ENCODE results near the gene RBCK1.
"Not testable (repeated sequence)": the region's sequence is repeated elsewhere in the genome, so short reads cannot be mapped to it uniquely, and the experiment has no call there.

The RBCK1 gene

GRCh38 chr20:376089-376488 is 32.0 kb upstream of the RBCK1 start:
- no peak for DNase-seq

DNA sequence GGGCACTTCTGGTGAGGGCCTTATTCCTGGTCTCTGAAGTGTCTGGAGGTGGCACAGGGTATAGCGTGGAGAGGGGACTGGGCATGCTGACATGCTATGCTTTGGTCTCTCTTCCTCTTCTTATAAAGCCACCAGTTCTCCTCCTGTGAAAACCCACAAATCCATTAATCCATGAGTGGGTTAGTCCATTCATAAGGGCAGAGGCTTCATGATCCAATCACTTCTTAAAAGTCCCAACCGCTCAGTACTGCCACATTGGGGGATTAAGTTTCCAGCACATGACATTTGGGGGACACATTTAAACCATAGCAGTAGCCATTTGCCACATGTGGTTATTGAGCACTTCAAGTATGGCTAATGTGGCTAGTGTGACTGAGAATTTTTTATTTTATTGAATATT is 31.3 kb upstream of the RBCK1 start:
- DNase-seq = no peak

- not testable (repeated sequence) for DNase-seq
Measured at GRCh38 chr20:377578-377977, 30.5 kb upstream of the RBCK1 start.

GRCh38 chr20:378961-379336 is 29.1 kb upstream of the RBCK1 start:
- DNase-seq = no peak

- DNase-seq = peak in 4 of 5 experiments; percentile 28 to 80 (median 42)
Measured at GRCh38 chr20:380763-381580, 27.1 kb upstream of the RBCK1 start.

DNA sequence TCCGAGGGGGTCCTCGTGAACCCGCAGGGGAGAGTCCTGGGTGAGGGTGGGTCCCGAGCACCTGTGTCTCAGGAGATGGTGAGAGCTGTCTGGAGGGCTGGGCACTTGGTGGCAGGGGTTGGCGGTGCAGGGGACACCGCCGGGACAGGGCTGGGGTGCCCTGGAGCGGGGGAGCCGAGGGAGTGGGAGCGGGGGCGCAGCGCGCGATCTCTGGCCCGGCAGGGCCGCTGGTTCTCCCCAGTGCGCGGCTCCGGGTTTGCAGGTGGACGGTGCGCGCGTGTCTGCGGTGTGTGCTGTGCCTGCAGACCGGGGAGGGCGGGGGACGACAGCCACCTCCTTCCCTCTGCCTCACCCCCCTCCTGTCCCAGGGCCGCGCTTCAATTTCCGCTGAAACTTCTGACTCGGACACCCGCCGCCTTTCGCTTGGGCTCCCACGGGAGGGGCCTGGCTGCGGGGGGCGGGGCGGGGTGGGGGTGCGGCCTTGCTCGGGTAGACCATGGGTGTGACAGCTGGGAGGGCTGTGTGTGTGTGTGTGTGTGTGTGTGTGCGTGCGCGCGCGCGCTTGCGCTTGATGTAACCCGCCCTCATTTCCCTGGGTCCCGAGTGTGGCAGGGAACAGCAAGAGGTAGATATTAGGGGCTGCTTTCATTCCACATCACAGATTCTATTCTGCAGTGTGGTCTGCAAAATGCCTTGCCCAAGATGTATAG is 26.4 kb upstream of the RBCK1 start:
- DNase-seq = peak; percentile 34 to 93 (median 45)

- no peak for DNase-seq
Measured at GRCh38 chr20:382291-383115, 25.6 kb upstream of the RBCK1 start.

DNA sequence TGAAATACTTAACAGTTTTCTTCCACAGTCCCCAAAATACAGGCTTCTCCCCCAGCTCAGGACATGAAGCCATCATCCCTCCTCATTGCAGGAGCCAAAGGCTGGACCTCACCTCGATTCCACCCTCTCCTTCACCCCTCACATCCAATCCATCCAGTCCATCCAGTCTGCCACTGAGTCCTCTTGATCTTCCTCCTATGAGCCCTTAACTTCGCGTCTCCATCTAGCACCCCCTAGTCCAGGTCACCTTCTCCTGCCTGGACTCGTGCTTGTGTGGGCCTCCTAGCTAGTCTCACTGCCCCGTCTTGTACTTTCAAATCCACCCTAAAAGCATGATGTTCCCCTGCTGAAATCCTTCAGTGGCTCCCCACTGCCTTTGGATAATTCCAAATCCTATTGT is 24.2 kb upstream of the RBCK1 start:
- DNase-seq = no peak

DNA sequence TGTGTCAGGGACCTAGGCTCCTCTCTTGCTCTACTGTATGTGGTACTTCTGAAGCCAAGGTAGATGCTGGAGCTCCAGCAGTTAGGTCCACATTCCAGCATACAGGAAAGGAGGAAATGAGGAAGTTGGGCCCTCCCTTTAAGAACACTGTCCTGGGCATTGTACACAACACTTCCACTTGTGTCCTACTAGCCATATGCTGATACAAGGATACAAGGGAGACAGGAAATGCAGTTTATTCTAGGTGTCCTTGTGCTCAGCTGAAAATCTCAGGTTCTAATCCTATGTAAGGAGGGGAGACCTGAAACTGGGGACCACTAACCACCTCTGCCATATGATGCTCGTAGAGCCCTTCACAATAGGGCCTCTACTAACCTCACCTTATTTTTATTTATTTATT is 23.4 kb upstream of the RBCK1 start:
- DNase-seq = no peak

DNA sequence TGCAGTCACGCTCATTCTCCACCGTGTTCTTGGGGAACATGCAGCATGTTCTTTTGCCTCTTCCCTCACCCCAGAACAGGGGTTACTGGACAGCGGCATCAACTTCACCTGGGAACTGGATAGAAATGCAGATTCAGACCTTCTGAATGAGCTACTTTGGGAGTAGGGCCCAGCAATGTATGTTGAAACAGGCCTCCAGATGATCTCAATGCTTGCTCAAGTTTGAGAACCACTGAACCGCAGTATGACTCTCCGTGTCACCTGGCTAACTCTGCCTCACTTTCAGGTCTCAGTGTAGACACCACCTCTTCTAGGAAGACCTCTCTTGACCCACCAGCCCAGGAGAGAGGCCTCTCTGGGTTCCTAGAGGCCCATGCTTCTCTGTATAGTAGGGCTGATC is 22.7 kb upstream of the RBCK1 start:
- no peak for DNase-seq

DNA sequence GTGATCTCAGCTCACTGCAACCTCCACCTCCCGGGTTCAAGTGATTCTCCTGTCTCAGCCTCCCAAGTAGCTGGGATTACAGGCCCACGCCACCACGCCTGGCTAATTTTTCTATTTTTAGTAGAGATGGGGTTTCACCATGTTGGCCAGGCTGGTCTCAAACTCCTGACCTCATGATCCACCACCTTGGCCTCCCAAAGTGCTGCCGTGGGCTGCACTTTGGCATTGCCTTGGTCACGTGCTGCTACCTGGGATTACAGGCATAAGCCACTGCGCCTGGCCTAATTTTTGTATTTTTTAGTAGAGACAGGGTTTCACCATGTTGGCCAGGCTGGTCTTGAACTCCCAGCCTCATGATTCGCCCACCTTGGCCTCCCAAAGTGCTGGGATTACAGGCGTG is 21.5 kb upstream of the RBCK1 start:
- DNase-seq = not testable (repeated sequence)

- DNase-seq = no peak
Measured at GRCh38 chr20:387520-387919, 20.6 kb upstream of the RBCK1 start.

- DNase-seq = no peak
Measured at GRCh38 chr20:388034-388994, 19.8 kb upstream of the RBCK1 start.

GRCh38 chr20:389220-389619 is 18.9 kb upstream of the RBCK1 start:
- DNase-seq = no peak

GRCh38 chr20:391041-391711 is 16.9 kb upstream of the RBCK1 start:
- DNase-seq = no peak

DNA sequence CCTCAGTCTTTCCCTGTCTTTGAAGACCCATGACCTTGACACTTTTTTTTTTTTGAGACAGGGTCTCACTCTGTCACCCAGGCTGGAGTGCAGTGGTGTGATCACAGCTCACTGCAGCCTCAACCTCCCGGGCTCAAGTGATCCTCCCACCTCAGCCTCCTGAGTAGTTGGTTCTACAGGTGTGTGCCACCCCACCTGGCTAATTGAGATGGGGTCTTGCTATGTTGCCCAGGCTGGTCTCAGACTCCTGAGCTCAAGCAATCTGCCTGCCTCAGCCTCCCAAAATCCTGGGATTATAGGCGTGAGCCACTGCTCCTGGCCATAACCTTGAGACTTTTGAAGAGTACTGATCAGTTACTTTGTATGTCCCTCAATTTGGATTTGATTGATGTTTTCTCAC is 14.8 kb upstream of the RBCK1 start:
- DNase-seq = not testable (repeated sequence)

GRCh38 chr20:396252-396618 is 11.9 kb upstream of the RBCK1 start:
- no peak for DNase-seq

DNA sequence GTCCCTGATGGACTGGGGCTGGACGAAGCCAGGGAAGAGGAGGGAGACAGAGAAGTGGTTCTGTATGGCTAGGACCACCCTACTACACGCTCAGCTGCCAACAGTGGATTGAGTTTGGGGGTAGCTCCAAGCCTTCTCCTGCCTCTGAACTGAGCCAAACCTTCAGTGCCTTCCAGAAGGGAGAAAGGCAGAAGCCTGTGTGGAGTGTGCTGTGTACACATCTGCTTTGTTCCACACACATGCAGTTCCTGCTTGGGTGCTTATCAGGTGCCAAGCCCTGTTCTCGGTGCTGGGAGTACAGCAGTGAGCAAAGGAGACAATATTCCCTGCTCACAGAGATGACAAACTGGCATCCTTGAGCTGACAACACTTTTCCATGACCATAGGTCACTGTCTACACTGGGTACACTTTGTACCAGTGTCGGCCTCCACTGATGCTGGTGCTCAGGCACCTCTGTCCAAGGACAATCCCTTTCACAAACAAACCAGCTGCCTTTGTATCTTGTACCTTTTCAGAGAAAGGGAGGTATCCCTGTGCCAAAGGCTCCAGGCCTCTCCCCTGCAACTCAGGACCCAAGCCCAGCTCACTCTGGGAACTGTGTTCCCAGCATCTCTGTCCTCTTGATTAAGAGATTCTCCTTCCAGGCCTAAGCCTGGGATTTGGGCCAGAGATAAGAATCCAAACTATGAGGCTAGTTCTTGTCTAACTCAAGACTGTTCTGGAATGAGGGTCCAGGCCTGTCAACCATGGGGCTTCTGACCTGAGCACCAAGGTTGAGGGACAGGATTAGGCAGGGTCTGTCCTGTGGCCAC is 11.3 kb upstream of the RBCK1 start:
- no peak for DNase-seq

DNA sequence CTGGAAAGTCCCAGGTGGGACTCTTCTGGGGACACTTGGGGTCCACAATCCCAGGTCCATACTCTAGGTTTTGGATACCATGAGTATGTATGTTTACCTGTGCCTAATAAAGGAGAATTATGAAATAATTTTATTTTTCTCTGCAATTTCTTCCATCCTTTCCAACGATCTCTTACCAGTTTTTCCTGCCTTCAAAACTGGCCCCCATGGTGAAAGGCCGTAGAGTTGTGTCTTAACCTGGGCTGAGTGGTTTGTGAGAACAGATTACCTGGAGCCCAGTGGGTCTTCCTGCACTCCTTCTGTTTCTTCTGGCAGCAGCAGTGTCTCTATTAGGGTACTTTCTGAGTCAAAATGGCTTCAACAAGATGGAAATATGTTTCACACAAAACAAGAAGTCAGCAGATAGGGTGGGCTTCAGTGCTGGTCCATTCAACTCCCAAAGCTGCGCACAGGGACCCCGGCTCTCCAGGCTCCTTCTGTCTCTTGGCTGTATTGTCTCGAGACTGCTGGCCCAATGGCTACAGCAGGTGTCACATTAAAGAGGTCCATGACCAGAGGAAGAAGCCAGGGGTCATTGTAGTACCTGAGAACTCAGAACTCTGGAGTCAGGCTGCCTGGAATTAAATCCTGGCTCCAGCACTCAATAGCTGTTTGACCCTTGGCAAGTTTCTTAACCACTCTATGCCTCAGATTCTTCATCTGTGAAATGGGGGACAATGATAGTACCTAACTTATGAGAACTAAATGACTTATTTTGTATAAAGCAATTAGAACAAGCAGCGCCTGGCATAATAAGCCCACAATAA is 10.5 kb upstream of the RBCK1 start:
- DNase-seq = no peak

DNA sequence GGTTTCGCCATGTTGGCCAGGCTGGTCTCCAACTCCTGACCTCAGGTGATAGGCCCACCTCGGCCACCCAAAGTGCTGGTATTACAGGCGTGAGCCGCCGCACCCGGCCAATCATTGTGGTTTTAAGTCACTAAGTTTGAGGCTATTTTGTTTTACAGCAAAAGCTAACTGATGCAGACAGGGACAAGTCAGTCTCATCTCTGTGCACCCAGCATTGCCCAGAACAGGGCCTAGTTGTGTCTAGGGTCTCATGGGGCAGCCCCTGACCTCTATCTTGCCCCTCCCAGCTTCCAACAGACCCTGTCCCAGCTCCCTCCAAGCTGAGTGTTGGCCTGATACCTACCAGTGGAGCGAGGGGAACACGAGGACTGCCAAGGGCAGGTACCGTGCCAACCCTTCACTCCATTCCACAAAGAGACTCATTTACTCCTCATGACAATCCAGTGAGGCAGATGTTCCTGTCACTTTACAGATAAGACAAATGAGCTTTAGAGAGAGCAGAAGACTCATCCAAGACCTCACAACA is 8.9 kb upstream of the RBCK1 start:
- DNase-seq = no peak

Data from T-helper 2 cell (primary cell).